ENCODE results near the gene GSTM4.
"Not testable (repeated sequence)": the region's sequence is repeated elsewhere in the genome, so short reads cannot be mapped to it uniquely, and the experiment has no call there.

The GSTM4 gene

GRCh38 chr1:109637446-109637845, 18.5 kb upstream of the GSTM4 start:
- DNase-seq (ENCODE audit: low spot score), result no peak

- no peak for DNase-seq (ENCODE audit: low spot score)
These were observed 16.6 kb upstream of the GSTM4 start for GRCh38 chr1:109639063-109639840.

- DNase-seq (ENCODE audit: low spot score), result no peak
These were observed 16.1 kb upstream of the GSTM4 start for GRCh38 chr1:109639841-109640184.

GRCh38 chr1:109640285-109640865, 15.5 kb upstream of the GSTM4 start:
- DNase-seq (ENCODE audit: low spot score), result peak; percentile 75

- DNase-seq (ENCODE audit: low spot score), result no peak
These were observed 14.7 kb upstream of the GSTM4 start for GRCh38 chr1:109641078-109641740.

GRCh38 chr1:109641861-109642260, 14.0 kb upstream of the GSTM4 start:
- DNase-seq (ENCODE audit: low spot score), result no peak

GRCh38 chr1:109642626-109643025, 13.3 kb upstream of the GSTM4 start:
- DNase-seq (ENCODE audit: low spot score), result no peak

- no peak for DNase-seq (ENCODE audit: low spot score)
These were observed 12.3 kb upstream of the GSTM4 start for GRCh38 chr1:109643385-109644230.

GRCh38 chr1:109644670-109645069, 11.2 kb upstream of the GSTM4 start:
- DNase-seq (ENCODE audit: low spot score), result no peak

GRCh38 chr1:109649491-109649914, 6.4 kb upstream of the GSTM4 start:
- peak; percentile 58 for DNase-seq (ENCODE audit: low spot score)

GRCh38 chr1:109650609-109651008, 5.3 kb upstream of the GSTM4 start:
- no peak for DNase-seq (ENCODE audit: low spot score)

GRCh38 chr1:109652402-109652801, 3.5 kb upstream of the GSTM4 start:
- no peak for DNase-seq (ENCODE audit: low spot score)

GRCh38 chr1:109653306-109653705, 2.6 kb upstream of the GSTM4 start:
- no peak for DNase-seq (ENCODE audit: low spot score)

GRCh38 chr1:109654519-109654918, 1.4 kb upstream of the GSTM4 start:
- DNase-seq (ENCODE audit: low spot score), result no peak

- DNase-seq (ENCODE audit: low spot score), result no peak
These were observed 1.5 kb downstream of the GSTM4 start for GRCh38 chr1:109657395-109657794.

- DNase-seq (ENCODE audit: low spot score), result no peak
These were observed 2.1 kb downstream of the GSTM4 start for GRCh38 chr1:109657970-109658369.

GRCh38 chr1:109658533-109659042, 2.7 kb downstream of the GSTM4 start:
- no peak for DNase-seq (ENCODE audit: low spot score)

- no peak for DNase-seq (ENCODE audit: low spot score)
These were observed 3.2 kb downstream of the GSTM4 start for GRCh38 chr1:109659145-109659544.

GRCh38 chr1:109659997-109660690, 4.2 kb downstream of the GSTM4 start:
- DNase-seq (ENCODE audit: low spot score), result peak; percentile 35

- DNase-seq (ENCODE audit: low spot score), result not testable (repeated sequence)
These were observed 4.8 kb downstream of the GSTM4 start for GRCh38 chr1:109660691-109661026.

GRCh38 chr1:109661391-109661790, 5.5 kb downstream of the GSTM4 start:
- no peak for DNase-seq (ENCODE audit: low spot score)

- no peak for DNase-seq (ENCODE audit: low spot score)
These were observed 8.8 kb downstream of the GSTM4 start for GRCh38 chr1:109664671-109665070.

Measured in pons (tissue), 1 donor.